Cerebellar nuclear complex (tissue), 1 donor: ENCODE measurements around the gene ANOS1.
"Not testable (repeated sequence)": the region's sequence is repeated elsewhere in the genome, so short reads cannot be mapped to it uniquely, and the experiment has no call there.

Experiments
- DNase-seq, 2 experiments: peaks; one replicate each; lab custom pipeline; 2025; lab: John Stamatoyannopoulos, UW

Gene ANOS1, protein sequence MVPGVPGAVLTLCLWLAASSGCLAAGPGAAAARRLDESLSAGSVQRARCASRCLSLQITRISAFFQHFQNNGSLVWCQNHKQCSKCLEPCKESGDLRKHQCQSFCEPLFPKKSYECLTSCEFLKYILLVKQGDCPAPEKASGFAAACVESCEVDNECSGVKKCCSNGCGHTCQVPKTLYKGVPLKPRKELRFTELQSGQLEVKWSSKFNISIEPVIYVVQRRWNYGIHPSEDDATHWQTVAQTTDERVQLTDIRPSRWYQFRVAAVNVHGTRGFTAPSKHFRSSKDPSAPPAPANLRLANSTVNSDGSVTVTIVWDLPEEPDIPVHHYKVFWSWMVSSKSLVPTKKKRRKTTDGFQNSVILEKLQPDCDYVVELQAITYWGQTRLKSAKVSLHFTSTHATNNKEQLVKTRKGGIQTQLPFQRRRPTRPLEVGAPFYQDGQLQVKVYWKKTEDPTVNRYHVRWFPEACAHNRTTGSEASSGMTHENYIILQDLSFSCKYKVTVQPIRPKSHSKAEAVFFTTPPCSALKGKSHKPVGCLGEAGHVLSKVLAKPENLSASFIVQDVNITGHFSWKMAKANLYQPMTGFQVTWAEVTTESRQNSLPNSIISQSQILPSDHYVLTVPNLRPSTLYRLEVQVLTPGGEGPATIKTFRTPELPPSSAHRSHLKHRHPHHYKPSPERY

DNA sequence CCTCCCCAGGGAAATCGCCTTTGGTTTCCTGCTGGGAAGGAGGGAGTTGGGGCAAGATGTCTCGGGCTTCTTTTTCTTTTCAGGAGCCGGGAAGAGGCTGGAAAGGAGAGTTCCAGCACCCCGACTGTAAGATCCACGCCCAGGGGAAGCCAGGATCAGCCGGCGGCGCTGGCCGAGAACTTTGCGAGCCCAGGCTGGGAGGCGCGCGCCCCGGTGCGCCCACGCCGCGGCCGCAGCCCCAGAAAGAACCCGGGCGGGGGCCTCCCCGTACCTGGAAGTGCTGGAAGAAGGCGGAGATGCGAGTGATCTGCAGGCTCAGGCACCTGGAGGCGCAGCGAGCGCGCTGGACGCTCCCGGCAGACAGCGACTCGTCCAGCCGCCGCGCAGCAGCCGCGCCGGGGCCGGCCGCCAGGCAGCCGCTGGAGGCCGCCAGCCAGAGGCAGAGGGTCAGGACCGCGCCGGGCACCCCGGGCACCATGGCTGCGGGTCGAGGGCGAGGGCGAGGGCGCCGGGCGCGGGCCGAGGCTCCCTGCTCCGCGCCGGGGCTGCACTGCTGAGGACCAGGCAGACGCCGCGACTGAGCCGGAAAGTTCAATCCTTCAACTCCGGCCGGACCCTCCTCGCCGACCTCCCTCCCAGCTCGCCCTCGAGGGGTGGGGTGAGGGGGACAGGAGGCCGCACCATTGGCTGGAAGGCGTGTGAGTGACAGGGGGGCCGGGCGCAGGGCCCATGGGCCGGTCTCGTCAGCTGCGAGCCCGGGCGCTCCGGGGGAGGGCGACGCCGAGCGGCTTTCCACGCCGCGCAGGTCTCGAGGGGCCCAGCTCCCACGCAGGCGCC, at the start of gene ANOS1:
Gene ANOS1 (minus strand): TSS at position 579 of the 837 bp plus-strand sequence. CDS start 101 bp downstream, at position 478.
- no peak for DNase-seq

DNA sequence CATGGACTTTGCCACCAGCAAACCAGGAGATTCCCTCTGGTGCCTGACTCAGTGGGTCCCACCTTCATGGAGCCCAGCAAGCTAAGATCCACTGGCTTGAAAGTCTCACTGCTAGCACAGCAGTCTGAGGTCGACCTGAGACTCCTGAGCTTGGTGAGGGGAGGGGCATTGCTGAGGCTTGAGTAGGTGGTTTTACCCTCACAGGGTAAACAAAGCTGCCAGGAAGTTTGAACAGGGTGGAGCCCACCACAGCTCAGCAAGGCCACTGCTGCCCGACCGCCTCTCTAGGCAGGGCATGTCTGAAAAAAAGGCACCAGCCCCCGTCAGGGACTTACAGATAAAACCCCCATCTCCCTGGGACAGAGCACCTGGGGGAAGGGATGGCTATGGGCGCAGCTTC, 41.2 kb upstream of the ANOS1 start:
- DNase-seq = no peak

GRCh38 chrX:8760021-8760420, 28.1 kb upstream of the ANOS1 start:
- DNase-seq = no peak

GRCh38 chrX:8758706-8759105, 26.8 kb upstream of the ANOS1 start:
- not testable (repeated sequence) for DNase-seq

DNA sequence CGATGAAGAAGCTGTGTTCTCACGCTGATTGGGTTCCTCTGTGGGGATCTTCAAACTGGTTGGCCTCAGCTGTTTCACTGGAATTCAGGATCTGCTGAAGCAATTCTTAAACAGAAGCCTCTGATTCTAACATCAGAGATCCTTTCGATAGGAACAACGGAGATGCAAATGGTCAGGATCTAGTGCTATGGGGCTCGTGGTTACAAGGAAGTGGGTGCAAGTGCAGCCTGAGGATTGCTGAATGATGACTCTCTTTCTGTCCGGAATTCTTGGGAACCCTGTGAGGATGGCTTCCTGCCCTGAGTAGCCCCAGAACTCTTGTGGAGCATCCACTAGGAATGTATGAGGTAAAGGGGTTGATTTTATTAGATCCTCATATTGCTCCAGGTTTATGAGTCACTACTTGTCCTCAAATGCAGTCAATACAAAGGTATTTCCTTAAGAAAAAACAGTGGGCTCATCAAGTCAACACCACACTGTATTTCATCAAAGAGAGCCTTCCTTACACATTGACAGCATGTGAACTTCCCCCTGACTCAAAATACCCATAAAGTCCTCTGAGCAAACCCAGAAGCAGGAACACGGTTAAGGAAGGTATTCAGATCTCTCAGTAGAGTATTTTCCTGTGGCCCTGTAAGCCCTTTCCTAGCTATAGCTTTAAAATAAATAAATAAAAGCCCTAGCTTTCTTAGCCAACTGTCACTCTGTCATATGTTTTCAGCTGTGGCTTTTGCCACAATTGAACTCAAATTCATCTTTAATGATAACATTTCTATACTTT, 25.9 kb upstream of the ANOS1 start:
- DNase-seq = not testable (repeated sequence)

DNA sequence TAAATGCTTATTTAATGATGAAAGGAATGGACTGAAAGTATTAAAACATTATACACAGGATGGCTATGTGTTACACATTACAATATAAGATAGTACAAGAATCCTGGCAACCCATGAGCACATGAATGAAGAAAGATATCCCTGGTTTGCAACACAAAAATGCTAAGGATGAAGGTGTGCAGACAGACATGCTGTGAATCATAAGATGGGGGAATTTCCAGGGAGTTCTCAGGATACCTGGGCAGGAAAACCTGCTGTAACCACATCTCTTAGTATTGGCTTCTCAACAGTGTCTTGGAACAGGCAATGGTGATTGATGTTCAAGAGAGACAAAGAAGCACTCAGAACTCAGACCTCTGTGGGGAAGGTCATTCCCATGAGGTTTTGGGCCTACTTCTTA, 23.9 kb upstream of the ANOS1 start:
- DNase-seq = no peak

DNA sequence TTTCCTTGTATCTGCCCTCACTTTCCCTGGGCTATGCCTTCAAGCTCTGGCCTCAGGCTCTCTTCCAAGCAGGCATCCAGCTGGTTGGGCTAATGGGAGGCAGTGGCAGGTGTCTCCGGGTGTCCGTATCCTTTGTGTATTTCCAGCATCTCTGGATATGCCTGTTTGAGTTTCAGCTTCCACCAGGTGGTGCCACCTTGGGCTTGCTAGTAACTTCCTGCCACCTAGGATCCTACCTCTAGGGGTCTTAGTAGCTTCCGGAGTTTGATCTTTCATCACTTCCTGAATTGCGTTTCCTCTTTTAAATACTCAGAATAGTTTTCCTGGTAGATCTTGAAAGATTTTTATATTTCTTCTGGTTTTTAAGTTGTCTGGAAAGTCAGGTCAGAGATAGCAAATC, 23.2 kb upstream of the ANOS1 start:
- no peak for DNase-seq

GRCh38 chrX:8749697-8750096, 17.8 kb upstream of the ANOS1 start:
- DNase-seq = no peak

DNA sequence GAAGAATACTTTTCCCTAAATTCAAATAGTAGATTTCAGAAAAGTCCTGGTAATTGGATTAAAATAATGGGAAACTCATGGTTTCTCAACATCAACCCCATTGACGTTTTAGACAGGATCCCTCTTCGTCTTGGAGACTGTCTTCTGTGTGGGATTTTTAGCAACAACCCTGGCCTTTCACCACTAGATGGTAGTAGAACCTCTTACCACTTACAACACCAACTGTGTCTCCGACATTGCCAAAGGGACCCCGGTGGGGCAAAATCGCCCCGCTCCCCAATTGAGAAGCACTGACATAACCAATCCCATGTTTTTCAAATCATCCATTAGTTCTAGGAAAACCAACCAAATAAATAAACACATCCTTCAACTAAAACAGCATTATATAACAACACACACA, 16.9 kb upstream of the ANOS1 start:
- no peak for DNase-seq

DNA sequence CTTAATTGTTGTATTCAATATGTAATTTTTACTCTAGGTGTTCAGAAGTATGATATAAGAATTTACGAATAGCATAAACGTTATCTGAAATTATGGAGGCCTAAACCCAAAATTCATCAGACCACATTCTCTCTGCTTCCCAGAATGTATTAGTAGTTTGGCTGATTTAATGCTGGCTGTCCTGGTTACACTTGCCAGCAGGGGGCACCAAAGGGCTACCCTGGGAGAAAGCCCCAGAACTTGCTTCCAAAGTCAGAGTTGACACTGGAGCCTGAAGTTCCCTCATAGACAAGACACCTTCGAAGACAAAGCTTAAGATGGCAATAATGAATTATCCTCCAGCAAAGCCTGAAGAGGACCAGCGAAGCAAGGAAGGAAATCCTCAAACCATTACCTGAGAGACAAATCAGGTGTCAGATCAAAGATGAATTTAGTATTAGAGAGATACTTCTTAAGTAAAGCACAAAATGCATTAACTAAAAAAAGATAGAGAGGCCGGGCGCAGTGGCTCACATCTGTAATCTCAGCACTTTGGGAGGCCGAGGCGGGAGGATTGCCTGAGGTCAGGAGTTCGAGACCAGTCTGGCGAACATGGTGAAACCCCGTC, 11.3 kb upstream of the ANOS1 start:
- no peak for DNase-seq

- DNase-seq = no peak
Observed at GRCh38 chrX:8741981-8742380, 10.0 kb upstream of the ANOS1 start.

DNA sequence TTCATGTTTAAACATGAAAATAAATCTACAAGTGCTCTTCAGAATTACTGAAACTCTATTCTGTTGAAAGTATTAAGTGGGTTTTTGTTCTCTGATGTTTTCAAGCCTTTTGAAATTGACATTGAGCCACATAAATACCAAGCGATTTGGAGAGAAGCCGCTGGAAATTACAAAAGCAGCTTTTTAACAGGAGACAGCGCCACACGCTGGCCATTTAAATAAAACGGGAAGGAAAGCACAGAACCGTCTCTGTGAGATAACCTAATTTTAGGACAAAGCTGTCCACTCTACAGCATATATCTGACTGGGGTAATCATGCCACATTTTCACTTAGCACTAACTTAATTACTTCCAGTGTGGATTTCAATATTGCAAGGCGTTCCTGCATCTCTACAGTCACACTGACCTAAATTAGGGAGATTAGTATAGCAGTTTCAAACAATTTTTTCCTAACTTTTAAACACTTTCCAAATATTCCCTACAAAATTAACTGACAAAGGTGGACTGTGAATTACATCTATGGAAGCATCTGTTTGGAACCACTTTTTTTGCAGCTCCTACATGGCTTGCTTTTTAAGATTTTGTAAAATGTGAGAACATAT, 6.8 kb upstream of the ANOS1 start:
- no peak for DNase-seq

GRCh38 chrX:8737883-8738282, 5.9 kb upstream of the ANOS1 start:
- DNase-seq = no peak

- no peak for DNase-seq
Observed at GRCh38 chrX:8730812-8731558, 952 bp downstream of the ANOS1 start.

DNA sequence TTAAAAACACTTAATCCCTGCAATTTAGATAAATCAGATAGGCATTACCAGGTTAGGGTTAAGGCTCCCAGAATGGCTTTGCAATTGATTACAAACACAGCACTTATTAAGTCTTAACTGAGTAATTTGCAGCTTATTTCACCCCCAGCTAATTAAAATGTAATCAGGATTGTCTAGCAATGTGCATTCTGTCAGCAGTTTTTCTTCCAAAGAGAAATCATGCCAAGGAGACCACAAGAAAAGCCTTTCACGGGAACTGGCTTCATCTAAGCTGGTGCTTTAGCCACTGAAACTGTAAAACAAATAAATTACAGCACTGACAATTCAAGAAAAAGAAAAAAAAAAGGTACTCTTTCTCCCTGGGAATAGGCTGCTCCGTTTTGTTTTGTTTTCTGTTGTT, 2.1 kb downstream of the ANOS1 start:
- DNase-seq = no peak

DNA sequence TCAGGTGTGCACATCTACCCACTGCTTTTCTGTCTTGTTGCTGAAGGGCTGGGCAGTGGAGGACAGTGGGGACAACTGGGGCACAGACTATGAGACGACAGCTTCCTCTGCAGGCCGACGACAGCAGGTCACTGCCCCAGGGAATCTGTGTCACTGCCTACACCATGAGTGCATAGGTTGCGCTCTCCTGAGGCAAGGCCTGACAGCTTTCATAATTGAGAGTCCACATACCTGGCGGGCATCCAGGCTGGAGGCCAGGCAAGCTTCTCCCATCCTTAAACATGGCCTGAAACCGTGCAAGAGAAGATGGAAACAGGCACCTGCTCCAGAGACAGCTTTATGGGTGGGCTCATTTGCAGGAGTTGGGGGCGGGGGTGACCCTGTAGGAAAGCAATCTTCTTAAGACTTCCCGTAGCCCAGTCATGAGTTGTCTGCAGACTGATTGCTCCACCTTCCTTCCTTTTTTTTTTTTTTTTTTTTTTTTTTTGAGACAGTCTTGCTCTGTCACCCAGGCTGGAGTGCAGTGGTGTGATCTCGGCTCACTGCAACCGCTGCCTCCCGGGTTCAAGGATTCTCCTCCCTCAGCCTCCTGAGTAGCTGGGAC, 2.9 kb downstream of the ANOS1 start:
- no peak for DNase-seq

GRCh38 chrX:8726031-8726652, 5.8 kb downstream of the ANOS1 start:
- DNase-seq = no peak

GRCh38 chrX:8724300-8724699, 7.6 kb downstream of the ANOS1 start:
- DNase-seq = no peak

DNA sequence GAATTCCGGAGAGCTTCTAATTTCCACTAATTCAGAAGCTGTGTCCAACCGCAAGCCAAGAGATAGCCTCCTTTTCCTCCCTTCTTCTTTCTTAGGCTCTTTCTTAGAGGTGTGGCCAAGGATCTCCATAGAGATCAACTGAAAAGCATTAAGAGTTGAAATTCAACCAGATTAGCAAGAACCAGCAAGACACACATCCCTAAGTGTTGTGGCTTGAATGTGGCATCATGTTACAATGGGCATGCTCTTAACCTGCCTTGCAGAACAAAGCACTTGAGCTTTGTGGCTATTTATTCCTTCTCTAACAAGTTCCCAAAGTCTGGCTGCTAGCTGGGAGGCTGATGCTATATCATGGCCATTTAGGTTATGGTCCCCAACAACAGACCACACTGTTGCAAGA, 10.4 kb downstream of the ANOS1 start:
- DNase-seq = no peak
